ENCODE results near the gene P4HTM.
A peak's percentile ranks its signal among the peaks of the same experiment; 100 is the strongest.
"Not testable (repeated sequence)": the region's sequence is repeated elsewhere in the genome, so short reads cannot be mapped to it uniquely, and the experiment has no call there.

Gene P4HTM

DNA sequence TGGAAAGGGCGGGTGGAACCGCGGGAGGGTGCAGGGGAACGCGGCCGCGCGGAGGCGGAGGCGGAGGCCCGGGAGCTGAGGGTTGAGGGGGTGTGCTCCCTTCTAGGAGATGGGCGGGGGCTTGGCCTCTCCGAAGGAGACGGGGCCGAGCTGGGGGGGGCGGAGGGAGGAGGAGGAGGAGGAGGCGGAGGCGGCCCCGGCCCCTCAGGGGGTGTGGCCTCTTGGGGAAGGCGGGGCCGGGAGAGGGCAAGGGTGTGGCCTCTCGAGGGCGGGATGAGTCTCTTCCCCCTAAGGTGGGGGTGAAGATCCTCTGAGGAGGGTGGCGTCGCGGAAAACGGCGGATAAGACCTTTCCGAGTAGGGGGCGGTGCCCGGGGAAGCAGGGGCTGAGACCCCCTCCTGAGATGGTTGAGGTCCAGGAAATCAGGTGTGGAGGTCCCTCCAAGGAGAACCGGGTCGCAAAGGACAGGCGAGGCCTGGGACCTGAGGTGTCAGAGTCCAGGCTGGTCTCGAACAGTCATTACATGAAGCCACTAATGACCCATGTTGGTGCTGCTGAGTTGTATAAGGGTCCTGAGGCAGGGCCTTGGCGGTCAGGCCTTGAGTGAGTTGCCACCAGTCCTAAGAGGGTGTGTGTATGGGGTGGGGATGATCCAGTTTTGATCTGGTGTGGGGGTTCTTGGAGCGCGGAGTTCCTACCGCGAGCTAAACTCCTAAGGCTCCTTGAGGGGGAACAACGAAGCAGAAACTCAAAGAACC is 17.9 kb downstream of the P4HTM start:
- Histone ChIP-seq H3K4me3 (ENCODE audit: low read length) (peak overlapping the region; percentile 83), H3K18ac (ENCODE audit: low read length) (peak overlapping the region; percentile 47), H4K8ac (ENCODE audit: low read depth, low read length) (no peak overlapping the region), H4K5ac (ENCODE audit: low read length) (no peak overlapping the region), H3K23ac (ENCODE audit: low read length) (no peak overlapping the region), H3K4me1 (ENCODE audit: control insufficient read depth, low read depth, low read length) (peaks cover 5% of the 10 kb centered on the region), H3K27ac (ENCODE audit: low read depth, low read length) (no peak overlapping the region), H2BK15ac (replicated peaks; ENCODE audit: low read depth) (no peak overlapping the region), H3K79me1 (ENCODE audit: low read length) (peaks cover 16% of the 10 kb centered on the region), H3K79me2 (ENCODE audit: control insufficient read depth, insufficient read depth, low read length) (peaks cover 36% of the 10 kb centered on the region), H2BK5ac (ENCODE audit: low read length) (peak overlapping the region; percentile 94), H3K56ac (ENCODE audit: low read length) (peak overlapping the region; percentile 95), H3K9ac (ENCODE audit: low read length) (peak overlapping the region; percentile 96), H3K4ac (ENCODE audit: low read depth, low read length) (peak overlapping the region; percentile 84), H2AK5ac (ENCODE audit: low read length) (no peak overlapping the region), H3K4me2 (ENCODE audit: low read length) (peak overlapping the region; percentile 90), H2BK120ac (ENCODE audit: low read depth, low read length) (no peak overlapping the region), H3K27me3 (ENCODE audit: insufficient read depth, low read length, poor library complexity) (no peaks in the 10 kb centered on the region), H3K36me3 (ENCODE audit: control insufficient read depth, insufficient read depth, low read length) (peaks cover 7% of the 10 kb centered on the region)
- WGBS (ENCODE audit: extremely low coverage, insufficient coverage, low lambda C conversion rate) = no CpG with 5 or more reads among the region's 41 CpGs
- DNase-seq = peak; percentile 94

DNA sequence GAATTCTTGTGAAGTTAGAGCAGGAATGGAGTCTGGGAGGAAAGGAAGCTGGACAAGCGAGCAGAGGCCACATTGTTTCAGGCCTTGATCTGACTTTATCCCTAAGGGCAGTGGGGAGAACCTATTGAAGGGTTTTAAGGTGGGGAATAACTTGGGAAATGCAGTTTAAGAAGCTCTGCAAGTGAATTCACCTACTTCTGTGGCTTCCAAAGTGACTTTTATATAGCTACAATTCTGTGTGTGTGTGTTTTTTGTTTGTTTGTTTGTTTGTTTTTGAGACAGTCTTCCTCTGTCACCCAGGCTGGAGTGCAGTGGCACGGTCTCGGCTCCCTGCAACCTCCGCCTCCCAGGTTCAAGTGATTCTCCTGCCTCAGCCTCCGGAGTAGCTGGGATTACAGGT is 18.6 kb downstream of the P4HTM start:
- not testable (repeated sequence) for H2BK120ac ChIP-seq (ENCODE audit: low read depth, low read length); H4K5ac ChIP-seq (ENCODE audit: low read length); H4K8ac ChIP-seq (ENCODE audit: low read depth, low read length); H2BK5ac ChIP-seq (ENCODE audit: low read length); H3K23ac ChIP-seq (ENCODE audit: low read length); H3K4me1 ChIP-seq (ENCODE audit: control insufficient read depth, low read depth, low read length); H2AK5ac ChIP-seq (ENCODE audit: low read length); DNase-seq; H3K4me3 ChIP-seq (ENCODE audit: low read length); H2BK15ac ChIP-seq (replicated peaks; ENCODE audit: low read depth); H3K36me3 ChIP-seq (ENCODE audit: control insufficient read depth, insufficient read depth, low read length); H3K27me3 ChIP-seq (ENCODE audit: insufficient read depth, low read length, poor library complexity); H3K18ac ChIP-seq (ENCODE audit: low read length); H3K4ac ChIP-seq (ENCODE audit: low read depth, low read length); H3K27ac ChIP-seq (ENCODE audit: low read depth, low read length)
- WGBS (ENCODE audit: extremely low coverage, insufficient coverage, low lambda C conversion rate) = no CpG with 5 or more reads among the region's 5 CpGs
- peak overlapping the region; percentile 88 for H3K9ac ChIP-seq (ENCODE audit: low read length)
- peak overlapping the region; percentile 90 for H3K4me2 ChIP-seq (ENCODE audit: low read length)
- peak overlapping the region; percentile 86 for H3K56ac ChIP-seq (ENCODE audit: low read length)
- H3K79me2 ChIP-seq (ENCODE audit: control insufficient read depth, insufficient read depth, low read length) = peaks cover 37% of the 10 kb centered on the region
- H3K79me1 ChIP-seq (ENCODE audit: low read length) = peaks cover 18% of the 10 kb centered on the region

- no peak for DNase-seq
- H3K36me3 ChIP-seq (ENCODE audit: control insufficient read depth, insufficient read depth, low read length) = peaks cover 8% of the 10 kb centered on the region
- no peaks in the 10 kb centered on the region for H3K27me3 ChIP-seq (ENCODE audit: insufficient read depth, low read length, poor library complexity)
- WGBS (ENCODE audit: extremely low coverage, insufficient coverage, low lambda C conversion rate) = no CpG with 5 or more reads among the region's 3 CpGs
- no peak overlapping the region for H4K5ac ChIP-seq (ENCODE audit: low read length)
- H3K56ac ChIP-seq (ENCODE audit: low read length) = no peak overlapping the region
- H3K23ac ChIP-seq (ENCODE audit: low read length) = no peak overlapping the region
- H3K4me3 ChIP-seq (ENCODE audit: low read length) = no peak overlapping the region
- H3K4me2 ChIP-seq (ENCODE audit: low read length) = no peak overlapping the region
- no peak overlapping the region for H2AK5ac ChIP-seq (ENCODE audit: low read length)
- peaks cover 5% of the 10 kb centered on the region for H3K4me1 ChIP-seq (ENCODE audit: control insufficient read depth, low read depth, low read length)
- H3K4ac ChIP-seq (ENCODE audit: low read depth, low read length) = no peak overlapping the region
- H3K9ac ChIP-seq (ENCODE audit: low read length) = no peak overlapping the region
- H4K8ac ChIP-seq (ENCODE audit: low read depth, low read length) = no peak overlapping the region
- H2BK5ac ChIP-seq (ENCODE audit: low read length) = no peak overlapping the region
- H2BK120ac ChIP-seq (ENCODE audit: low read depth, low read length) = no peak overlapping the region
- H3K79me2 ChIP-seq (ENCODE audit: control insufficient read depth, insufficient read depth, low read length) = peaks cover 37% of the 10 kb centered on the region
- H2BK15ac ChIP-seq (replicated peaks; ENCODE audit: low read depth) = no peak overlapping the region
- peaks cover 21% of the 10 kb centered on the region for H3K79me1 ChIP-seq (ENCODE audit: low read length)
- H3K18ac ChIP-seq (ENCODE audit: low read length) = no peak overlapping the region
- no peak overlapping the region for H3K27ac ChIP-seq (ENCODE audit: low read depth, low read length)
Measured at GRCh38 chr3:49009396-49009795, 19.4 kb downstream of the P4HTM start.

DNA sequence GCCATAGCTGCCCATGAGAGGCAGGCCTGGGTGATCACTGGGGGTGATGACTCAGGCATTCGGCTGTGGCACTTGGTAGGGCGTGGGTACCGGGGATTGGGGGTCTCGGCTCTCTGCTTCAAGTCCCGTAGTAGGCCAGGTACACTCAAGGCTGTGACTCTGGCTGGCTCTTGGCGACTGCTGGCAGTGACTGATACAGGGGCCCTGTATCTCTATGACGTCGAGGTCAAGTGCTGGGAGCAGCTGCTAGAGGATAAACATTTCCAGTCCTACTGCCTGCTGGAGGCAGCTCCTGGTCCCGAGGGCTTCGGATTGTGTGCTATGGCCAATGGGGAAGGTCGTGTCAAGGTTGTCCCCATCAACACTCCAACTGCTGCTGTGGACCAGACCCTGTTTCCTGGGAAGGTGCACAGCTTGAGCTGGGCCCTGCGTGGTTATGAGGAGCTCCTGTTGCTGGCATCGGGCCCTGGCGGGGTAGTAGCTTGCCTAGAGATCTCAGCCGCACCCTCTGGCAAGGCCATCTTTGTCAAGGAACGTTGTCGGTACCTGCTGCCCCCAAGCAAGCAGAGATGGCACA is 22.5 kb downstream of the P4HTM start:
- no peak overlapping the region for H2BK15ac ChIP-seq (replicated peaks; ENCODE audit: low read depth)

GRCh38 chr3:49013113-49013737 is 23.2 kb downstream of the P4HTM start:
- WGBS (ENCODE audit: extremely low coverage, insufficient coverage, low lambda C conversion rate) = no CpG with 5 or more reads among the region's 19 CpGs
- Histone ChIP-seq H3K18ac (ENCODE audit: low read length) (no peak overlapping the region), H3K4me2 (ENCODE audit: low read length) (no peak overlapping the region), H2BK5ac (ENCODE audit: low read length) (no peak overlapping the region), H3K4ac (ENCODE audit: low read depth, low read length) (no peak overlapping the region), H3K27ac (ENCODE audit: low read depth, low read length) (no peak overlapping the region), H3K4me3 (ENCODE audit: low read length) (no peak overlapping the region), H3K23ac (ENCODE audit: low read length) (no peak overlapping the region), H3K9ac (ENCODE audit: low read length) (no peak overlapping the region), H2BK120ac (ENCODE audit: low read depth, low read length) (no peak overlapping the region), H4K5ac (ENCODE audit: low read length) (no peak overlapping the region), H3K79me1 (ENCODE audit: low read length) (peaks cover 23% of the 10 kb centered on the region), H2BK15ac (replicated peaks; ENCODE audit: low read depth) (no peak overlapping the region), H3K4me1 (ENCODE audit: control insufficient read depth, low read depth, low read length) (peaks cover 6% of the 10 kb centered on the region), H3K79me2 (ENCODE audit: control insufficient read depth, insufficient read depth, low read length) (peaks cover 33% of the 10 kb centered on the region), H3K56ac (ENCODE audit: low read length) (no peak overlapping the region), H3K36me3 (ENCODE audit: control insufficient read depth, insufficient read depth, low read length) (peaks cover 18% of the 10 kb centered on the region), H3K27me3 (ENCODE audit: insufficient read depth, low read length, poor library complexity) (no peaks in the 10 kb centered on the region), H2AK5ac (ENCODE audit: low read length) (no peak overlapping the region), H4K8ac (ENCODE audit: low read depth, low read length) (no peak overlapping the region)
- DNase-seq = no peak

More for the DNA sequence above, 22.5 kb downstream of the P4HTM start:
- H3K18ac ChIP-seq (ENCODE audit: low read length) = no peak overlapping the region
- H4K5ac ChIP-seq (ENCODE audit: low read length) = no peak overlapping the region
- H3K9ac ChIP-seq (ENCODE audit: low read length) = no peak overlapping the region
- WGBS (ENCODE audit: extremely low coverage, insufficient coverage, low lambda C conversion rate) = no CpG with 5 or more reads among the region's 17 CpGs
- no peak overlapping the region for H3K56ac ChIP-seq (ENCODE audit: low read length)
- H3K79me2 ChIP-seq (ENCODE audit: control insufficient read depth, insufficient read depth, low read length) = peaks cover 37% of the 10 kb centered on the region
- no peak overlapping the region for H4K8ac ChIP-seq (ENCODE audit: low read depth, low read length)
- H2BK120ac ChIP-seq (ENCODE audit: low read depth, low read length) = no peak overlapping the region
- peaks cover 18% of the 10 kb centered on the region for H3K36me3 ChIP-seq (ENCODE audit: control insufficient read depth, insufficient read depth, low read length)
- H3K27me3 ChIP-seq (ENCODE audit: insufficient read depth, low read length, poor library complexity) = no peaks in the 10 kb centered on the region
- no peak overlapping the region for H3K4me3 ChIP-seq (ENCODE audit: low read length)
- no peak overlapping the region for H3K4ac ChIP-seq (ENCODE audit: low read depth, low read length)
- H2AK5ac ChIP-seq (ENCODE audit: low read length) = no peak overlapping the region
- H3K79me1 ChIP-seq (ENCODE audit: low read length) = peaks cover 26% of the 10 kb centered on the region
- peaks cover 7% of the 10 kb centered on the region for H3K4me1 ChIP-seq (ENCODE audit: control insufficient read depth, low read depth, low read length)
- no peak overlapping the region for H2BK5ac ChIP-seq (ENCODE audit: low read length)
- H3K27ac ChIP-seq (ENCODE audit: low read depth, low read length) = no peak overlapping the region
- H3K23ac ChIP-seq (ENCODE audit: low read length) = no peak overlapping the region
- no peak overlapping the region for H3K4me2 ChIP-seq (ENCODE audit: low read length)
- no peak for DNase-seq
